Cerebellar nuclear complex (tissue), 1 donor: Measurements from ENCODE around the gene CTBP1.

Experiments used
- DNase-seq, 2 experiments: peaks; one replicate each; lab custom pipeline; 2025; lab: John Stamatoyannopoulos, UW

Gene CTBP1

GRCh38 chr4:1283711-1284110, 34.8 kb upstream of the CTBP1 start:
- no peak for DNase-seq

- DNase-seq, result no peak
Measured at GRCh38 chr4:1279253-1279652, 30.3 kb upstream of the CTBP1 start.

GRCh38 chr4:1277667-1278665, 29.0 kb upstream of the CTBP1 start:
- DNase-seq, result no peak

DNA sequence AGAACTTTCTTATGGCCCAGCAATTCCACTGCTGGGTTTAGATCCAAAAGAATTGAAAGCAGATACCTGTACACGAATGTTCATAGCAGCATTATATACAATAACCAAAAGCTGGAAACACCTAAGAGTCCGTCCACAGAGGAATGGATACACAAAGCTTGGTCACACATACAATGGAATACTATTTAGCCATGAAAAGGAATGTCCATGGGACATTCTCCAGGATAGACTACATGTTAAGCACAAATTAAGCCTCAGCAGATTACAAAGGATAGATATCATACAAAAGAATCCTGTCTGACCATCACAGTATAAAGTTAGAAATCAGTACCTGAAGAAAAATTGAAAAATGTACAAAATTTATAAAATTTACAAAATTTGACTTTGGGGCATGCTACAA, 28.1 kb upstream of the CTBP1 start:
- DNase-seq, result no peak

GRCh38 chr4:1274871-1275270, 25.9 kb upstream of the CTBP1 start:
- DNase-seq, result no peak

GRCh38 chr4:1271686-1272085, 22.8 kb upstream of the CTBP1 start:
- DNase-seq, result no peak

DNA sequence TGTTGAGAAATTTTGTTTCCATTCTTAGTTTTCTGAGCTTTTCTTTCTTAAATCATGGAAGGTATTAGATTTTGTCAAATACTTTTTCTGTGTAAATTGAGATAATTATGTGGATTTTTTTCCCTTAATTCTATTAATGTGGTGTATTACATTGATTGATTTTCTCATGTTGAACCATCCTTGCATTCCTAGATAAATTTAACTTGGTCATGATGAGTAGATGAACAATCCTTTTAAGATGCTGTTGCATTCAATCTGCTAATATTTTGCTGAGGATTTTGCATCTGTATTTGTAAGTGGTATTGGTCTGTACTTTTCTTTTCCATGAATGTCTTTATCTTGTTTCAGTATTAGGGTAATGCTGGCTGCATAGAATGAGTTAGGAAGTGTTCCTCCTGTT, 20.3 kb upstream of the CTBP1 start:
- DNase-seq, result no peak

DNA sequence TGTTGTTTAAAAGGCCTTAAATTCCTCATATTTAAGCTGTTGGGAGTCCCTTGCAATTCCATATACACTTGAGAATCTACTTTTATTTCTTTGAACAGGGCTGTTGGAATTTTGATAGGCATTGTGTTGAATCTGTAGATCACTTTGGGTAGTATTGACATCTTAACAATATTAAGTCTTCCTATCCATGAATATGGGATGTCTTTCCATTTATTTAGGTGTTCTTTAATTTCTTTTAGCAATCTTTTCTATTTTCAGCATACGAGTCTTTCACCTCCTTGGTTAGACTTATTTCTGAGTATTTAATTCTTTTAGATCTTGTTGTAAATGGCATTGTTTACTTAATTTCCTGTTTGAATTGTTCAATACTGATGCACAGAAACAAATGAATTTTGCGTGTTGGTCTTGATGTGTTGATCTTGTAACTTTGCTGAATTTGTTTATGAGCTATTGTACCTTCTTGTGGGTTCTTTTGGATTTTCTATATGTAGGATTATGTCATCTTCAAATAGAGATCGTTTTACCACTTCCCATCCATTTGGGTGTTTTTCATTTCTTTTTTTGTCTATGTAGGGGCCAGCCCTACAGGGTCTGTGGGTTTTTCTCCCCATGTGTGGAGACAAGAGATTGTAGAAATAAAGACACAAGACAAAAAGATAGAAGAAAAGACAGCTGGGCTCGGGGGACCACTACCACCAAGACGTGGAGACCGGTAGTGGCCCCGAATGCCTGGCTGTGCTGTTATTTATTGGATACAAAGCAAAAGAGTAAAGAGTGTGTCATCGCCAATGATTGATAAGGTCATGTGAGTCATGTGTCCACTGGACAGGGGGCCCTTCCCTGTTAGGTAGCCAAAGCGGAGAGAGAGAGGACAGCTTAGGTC, 18.2 kb upstream of the CTBP1 start:
- DNase-seq, result no peak

DNA sequence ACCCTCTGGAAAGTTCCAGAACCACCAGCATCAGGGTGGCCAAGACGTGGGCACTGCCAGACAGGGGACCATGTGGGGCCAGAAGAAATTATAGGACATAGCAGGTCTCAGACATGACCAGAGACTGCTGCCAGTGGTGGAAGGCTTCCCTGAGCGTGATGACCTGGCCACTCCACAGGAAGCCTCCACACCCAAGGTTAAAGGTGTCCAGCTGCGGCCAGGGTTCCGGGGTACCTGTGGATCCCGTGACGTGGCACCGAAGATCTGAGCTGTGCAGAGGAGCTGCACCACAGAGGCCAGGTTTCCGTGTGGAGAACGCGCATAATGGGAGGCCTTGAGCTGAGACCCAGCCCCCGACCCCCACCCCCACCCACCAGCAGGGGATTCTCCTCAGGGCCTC, 16.4 kb upstream of the CTBP1 start:
- DNase-seq, result no peak

DNA sequence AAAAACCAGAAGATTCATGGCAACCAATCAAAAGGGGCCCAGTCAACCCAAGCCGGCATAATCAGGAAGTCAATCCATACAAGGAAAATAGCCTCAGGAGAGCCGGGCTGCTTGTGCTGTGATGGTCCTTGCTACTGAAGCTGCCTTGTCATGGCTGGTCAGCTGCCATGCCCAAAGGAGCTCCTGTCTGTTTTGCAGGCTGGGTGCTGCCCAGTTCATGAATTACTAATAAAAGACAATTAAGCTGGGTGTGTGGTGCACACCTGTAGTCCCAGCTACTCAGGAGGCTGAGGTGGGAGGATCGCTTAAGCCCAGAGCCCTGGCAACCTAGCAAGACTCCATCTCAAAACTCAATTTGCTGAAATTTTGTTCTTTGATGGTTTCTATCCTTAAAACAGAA, 16.0 kb upstream of the CTBP1 start:
- DNase-seq, result no peak

DNA sequence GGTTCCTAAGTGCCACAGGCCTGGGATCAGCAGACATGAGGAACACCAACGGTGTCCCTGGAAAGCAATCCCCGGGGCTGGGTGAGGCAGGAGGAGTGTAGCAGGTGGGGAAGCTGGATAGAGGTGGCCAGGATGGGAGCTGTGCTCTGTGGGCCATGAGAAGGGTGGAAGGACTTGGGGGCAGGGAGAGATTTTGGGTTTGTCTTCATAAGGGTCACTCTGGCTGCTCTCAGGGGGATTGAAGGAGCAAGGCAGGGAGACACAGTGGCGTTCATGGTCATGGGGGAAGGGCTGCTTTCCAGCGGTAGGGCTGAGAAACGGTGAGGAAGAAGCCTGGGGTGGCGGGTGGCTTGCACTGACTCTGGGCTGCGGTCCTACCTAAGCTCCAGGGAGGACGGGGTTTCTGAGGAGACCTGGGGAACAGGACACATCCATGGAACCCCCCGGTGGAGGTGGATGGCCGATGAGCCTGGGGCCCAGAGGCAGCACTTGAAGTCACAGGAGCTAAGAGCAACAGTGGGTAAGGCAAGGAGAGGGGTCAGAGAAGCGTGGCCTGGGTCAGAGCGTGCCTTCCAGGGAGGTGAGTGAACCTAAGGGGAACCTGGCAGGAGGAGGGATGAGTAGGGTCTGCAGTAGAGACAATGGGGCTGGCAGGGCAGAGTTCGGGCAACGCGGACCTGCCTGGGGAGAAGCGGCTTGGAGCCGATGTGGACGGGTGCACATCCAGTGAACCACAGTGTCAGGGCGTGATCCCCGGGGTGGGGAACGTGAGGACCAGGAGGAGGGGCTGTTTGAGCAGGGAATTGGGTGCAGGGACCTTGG, 12.4 kb upstream of the CTBP1 start:
- DNase-seq, result no peak

- DNase-seq, result no peak
Measured at GRCh38 chr4:1260418-1261106, 11.6 kb upstream of the CTBP1 start.

DNA sequence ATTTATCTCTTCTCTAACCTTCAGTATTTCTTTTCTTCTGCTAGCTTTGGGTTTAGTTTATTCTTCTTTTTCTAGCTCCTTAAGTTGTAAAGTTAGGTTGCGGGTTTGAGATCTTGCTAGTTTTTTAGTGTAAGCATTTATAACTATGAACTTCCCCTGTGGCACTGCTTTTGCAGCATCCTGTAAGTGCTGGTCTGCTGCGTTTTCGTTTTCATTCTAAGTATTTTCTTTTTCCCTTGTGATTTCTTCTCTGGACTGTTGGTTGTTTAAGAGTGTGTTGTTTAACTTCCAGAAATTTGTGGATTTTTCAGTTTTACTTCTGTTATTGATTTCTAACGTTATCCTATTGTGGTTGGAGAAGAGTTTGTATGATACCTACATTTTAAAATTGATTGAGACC, 11.0 kb upstream of the CTBP1 start:
- no peak for DNase-seq

- DNase-seq, result no peak
Measured at GRCh38 chr4:1258457-1258856, 9.5 kb upstream of the CTBP1 start.

GRCh38 chr4:1255699-1256098, 6.8 kb upstream of the CTBP1 start:
- DNase-seq, result no peak

GRCh38 chr4:1255151-1255550, 6.2 kb upstream of the CTBP1 start:
- no peak for DNase-seq

- DNase-seq, result no peak
Measured at GRCh38 chr4:1253831-1254230, 4.9 kb upstream of the CTBP1 start.

DNA sequence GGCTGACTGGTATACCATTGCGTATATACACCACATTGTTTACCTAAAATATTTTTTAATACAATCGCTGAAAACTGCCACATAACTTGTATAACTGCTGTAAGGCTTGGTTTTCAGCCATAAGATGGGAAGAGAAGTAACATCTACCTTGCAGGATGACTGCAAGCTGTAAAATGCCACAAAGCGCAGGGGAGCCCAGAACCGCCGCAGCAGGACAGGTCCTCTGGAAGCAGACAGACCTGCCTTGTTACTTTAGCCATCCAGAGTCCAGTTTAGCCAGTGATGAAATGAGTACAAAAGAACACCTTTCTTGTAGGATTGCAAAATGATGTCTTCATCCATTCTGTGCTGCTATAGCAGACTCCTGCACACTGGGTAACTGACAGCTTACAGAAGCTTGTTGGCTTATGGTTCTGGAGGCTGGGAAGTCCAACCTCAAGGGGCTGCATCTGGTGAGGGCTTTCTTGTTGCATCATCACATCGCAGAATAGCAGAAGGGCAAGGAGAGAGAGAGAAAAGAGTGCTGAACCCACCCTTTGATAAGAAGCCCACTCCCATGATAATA, 4.1 kb upstream of the CTBP1 start:
- DNase-seq, result no peak

DNA sequence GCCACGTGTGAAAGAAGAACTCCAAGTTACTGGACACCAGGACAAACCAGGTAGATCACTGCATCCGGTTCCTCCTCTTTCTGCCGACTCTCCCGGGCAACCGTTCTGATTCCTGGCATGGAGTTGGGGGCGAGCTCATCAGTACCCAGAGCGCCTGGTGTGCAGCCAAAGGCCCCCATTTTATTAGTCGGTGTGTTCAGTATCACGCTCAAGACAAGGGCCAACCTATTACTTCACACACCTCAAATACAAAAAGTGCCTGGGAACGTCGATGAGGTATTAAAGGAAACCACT, 2.8 kb upstream of the CTBP1 start:
- DNase-seq, result no peak

DNA sequence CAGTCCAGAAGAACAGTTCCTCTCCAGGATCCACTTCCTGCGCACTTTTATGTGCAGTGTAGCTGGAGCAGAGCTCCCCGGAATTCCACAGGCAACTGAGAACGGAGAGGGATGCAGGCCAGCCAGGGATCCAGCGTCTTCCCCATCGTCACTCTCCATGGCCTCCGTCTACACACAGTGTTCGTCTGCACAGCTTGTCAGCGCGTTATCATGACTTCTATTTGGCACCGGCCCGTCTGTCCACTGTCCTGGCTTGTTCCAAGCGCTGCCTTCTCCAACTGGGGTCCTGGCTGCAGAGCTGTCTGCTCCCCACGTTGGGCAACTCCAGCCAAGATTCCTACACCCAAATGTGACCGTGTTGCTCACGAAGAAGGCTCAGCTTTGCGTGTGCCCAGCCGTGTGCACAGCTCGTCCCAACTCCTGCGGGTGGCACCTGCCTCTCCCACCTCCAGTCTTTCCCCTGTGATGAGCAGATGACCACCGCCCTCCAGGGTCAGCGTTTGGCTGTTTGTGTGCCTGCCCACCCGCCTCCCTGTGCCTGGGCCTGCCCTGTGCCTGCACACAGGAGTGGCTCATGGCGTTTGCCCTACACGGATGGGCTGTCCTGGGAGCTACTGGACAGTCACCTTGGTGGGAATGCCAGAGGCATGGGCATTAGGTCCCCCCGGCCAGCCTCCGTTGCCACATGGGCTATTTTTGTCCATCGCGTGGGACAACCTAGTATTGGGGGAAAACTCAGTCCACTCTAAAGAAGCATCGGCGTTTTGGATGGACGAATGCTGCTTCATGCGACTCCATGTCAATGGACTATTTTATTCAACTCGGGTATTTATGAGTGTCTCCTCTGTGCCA, 2.2 kb upstream of the CTBP1 start:
- DNase-seq, result no peak

DNA sequence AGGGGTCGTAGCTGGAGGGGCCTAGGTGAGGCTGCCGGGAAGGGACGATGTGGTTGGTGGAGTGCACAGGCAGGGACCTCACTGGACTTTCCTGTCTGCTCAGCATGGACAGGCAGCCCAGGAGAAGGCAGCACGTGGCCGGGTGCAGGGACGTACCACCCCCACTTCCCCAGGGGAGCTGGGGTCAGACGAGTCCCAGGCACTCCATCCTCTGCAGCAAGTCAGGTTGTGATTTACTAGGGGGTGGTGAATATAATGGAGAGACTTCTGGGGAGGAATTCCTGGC, 1.5 kb upstream of the CTBP1 start:
- no peak for DNase-seq
